GM12891 (cell line): ENCODE measurements around the gene UNC5C.

ENCODE experiments used
- DNase-seq: peaks from one replicate; pipeline ENCODE4 v3.0.0; 2011; ENCODE audit warnings: low spot score; ENCODE audit not compliant: insufficient read length
- FAIRE-seq: peaks from 2 replicates; lab custom pipeline; 2011; peaks lifted over from hg19 to GRCh38; lab: Jason Lieb, UNC
- PAX5 ChIP-seq: IDR thresholded peaks from 2 replicates; pipeline ENCODE4 v1.6.1; 2011; ENCODE audit warnings: low read length, moderate library complexity, mild to moderate bottlenecking; ENCODE audit not compliant: insufficient read depth, severe bottlenecking
- POLR2A ChIP-seq: IDR thresholded peaks from 2 replicates; pipeline ENCODE4 v1.6.1; 2011; ENCODE audit warnings: low read depth, low read length, control low read depth
- POLR2AphosphoS5 ChIP-seq: IDR thresholded peaks from 2 replicates; pipeline ENCODE4 v1.6.1; 2011; ENCODE audit warnings: low read depth, low read length, control low read depth
- POU2F2 ChIP-seq: IDR thresholded peaks from 2 replicates; pipeline ENCODE4 v1.6.1; 2011; ENCODE audit warnings: low read depth, mild to moderate bottlenecking, control low read depth, low read length, moderate library complexity
- SPI1 ChIP-seq: IDR thresholded peaks from 2 replicates; pipeline ENCODE4 v1.6.1; 2011; ENCODE audit warnings: low read depth, low read length, control low read depth
- TAF1 ChIP-seq: IDR thresholded peaks from 2 replicates; pipeline ENCODE4 v1.6.1; 2011; ENCODE audit warnings: low read depth, low read length, control low read depth

UNC5C gene

DNA sequence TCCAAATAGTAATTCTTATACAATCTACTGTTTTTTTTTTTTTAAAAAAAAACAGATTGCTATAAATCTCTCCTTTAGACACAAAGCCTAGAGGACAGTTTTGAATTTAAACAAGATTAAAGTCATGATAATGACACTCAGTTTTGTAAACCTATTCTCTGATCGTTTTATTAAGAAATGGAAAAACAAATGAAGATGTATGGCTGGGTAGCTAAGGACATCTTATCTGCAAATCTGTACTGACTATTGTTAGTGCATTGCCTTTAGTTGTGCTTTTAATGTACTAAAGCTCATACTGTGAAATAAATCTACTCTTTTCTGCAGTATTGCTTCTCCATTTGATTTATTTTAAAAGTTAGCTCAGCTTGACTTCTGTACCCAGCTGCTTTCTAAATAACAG is 155.0 kb downstream of the UNC5C start:
- FAIRE-seq (no peak), DNase-seq (no peak)
- no peak for TF ChIP-seq POLR2A
- TF ChIP-seq SPI1 = no peak
- no peak for TF ChIP-seq PAX5
- no peak for TF ChIP-seq TAF1
- no peak for TF ChIP-seq POU2F2
- TF ChIP-seq POLR2AphosphoS5 = no peak

DNA sequence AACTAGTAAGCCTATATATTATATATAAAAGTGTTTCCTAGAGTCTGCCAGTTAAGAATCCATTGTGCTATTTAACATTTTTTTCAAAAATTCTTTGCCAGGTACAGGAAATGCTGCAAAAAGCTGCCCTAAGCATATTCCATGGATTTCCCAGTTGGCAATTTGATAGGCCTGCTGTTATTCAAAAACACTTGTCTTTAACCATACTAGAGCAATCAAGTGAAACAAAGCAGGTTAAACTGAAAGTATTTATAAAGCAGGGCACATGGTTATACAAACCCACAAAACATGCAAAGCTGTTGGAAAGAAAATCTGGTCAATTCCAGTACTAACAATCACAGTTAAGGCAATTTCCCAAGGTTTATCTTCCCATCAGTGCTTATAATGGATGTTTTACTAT is 159.9 kb downstream of the UNC5C start:
- no peak for TF ChIP-seq POU2F2
- no peak for TF ChIP-seq POLR2A
- TF ChIP-seq SPI1 = no peak
- no peak for TF ChIP-seq PAX5
- no peak for TF ChIP-seq POLR2AphosphoS5
- TF ChIP-seq TAF1 = no peak
- FAIRE-seq = no peak
- DNase-seq = no peak

DNA sequence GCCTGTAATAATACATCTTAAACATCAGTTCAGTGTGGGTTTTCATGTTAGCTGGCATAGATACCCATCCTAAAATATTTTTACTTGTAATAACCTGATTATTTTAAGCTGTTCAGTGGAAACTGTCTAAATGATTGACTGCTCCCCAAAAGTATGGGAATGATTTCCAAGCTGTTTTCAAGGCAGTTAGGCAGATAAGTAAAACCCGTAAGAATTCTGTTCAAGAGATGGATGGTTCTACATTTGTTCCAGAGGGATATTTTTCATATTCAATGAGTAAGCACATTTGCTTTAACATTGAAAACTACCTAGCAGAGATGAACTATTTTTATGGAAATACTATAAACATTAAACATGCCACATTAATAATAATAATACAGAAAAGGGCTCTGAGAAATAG is 161.1 kb downstream of the UNC5C start:
- DNase-seq (no peak), FAIRE-seq (no peak)
- TF ChIP-seq POU2F2 (no peak), POLR2AphosphoS5 (no peak), TAF1 (no peak), SPI1 (no peak), POLR2A (no peak), PAX5 (no peak)

DNA sequence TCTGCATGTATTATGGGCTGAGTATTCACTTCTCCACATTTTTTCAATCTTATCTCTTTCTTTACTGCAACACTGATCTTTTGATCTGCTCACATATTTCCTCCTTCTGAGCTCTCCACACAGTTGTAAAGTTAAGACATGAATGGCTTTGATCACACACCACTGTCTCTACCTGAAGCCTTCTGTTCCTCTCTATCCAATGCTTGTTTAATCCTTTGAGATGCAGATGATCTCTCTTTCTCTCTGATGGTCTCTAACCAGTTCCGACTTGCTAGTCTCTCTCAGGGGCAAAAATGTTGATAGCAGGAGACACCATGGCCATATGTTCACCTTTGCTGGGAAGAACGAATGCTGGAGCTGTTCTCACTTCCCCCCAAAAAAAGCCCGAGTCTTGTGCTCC is 162.4 kb downstream of the UNC5C start:
- TF ChIP-seq POLR2AphosphoS5 (no peak), PAX5 (no peak), SPI1 (no peak), POLR2A (no peak), POU2F2 (no peak), TAF1 (no peak)
- FAIRE-seq (no peak), DNase-seq (no peak)

DNA sequence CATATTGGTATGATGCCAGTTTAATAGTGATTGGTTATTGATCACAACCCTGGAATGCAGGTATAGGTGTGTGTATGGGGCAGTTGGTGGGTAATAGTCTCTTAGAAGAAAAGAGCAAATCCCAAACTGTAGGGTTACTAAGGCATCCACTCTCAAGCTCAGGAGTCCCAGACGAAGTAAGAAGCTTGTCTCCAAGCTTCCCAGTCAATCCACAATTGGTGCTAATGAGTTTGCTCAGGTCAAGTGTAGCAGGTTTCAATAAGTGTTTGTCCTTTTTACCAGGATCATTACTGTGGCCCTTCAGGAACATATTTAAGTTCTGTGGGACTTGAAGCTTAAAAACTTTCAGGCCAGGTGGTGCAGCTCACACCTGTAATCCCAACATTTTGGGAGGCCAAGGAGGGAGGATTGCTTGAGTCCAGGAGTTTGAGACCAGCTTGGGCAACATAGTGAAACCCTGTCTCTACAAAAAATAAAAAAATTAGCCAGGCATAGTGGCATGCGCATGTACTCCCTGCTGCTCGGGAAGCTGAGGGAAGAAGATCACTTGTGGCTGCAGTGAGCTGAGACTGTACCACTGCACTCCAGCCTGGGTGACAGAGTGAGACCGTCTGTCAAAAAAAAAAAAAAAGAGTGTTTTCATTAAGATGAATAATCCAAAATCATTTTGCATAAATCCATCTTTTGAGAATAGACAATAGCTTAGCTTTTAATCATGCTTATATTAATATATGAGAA is 166.8 kb downstream of the UNC5C start:
- FAIRE-seq (no peak), DNase-seq (no peak)
- no peak for TF ChIP-seq POU2F2
- TF ChIP-seq SPI1 = no peak
- TF ChIP-seq TAF1 = no peak
- no peak for TF ChIP-seq POLR2AphosphoS5
- TF ChIP-seq POLR2A = no peak
- TF ChIP-seq PAX5 = no peak

DNA sequence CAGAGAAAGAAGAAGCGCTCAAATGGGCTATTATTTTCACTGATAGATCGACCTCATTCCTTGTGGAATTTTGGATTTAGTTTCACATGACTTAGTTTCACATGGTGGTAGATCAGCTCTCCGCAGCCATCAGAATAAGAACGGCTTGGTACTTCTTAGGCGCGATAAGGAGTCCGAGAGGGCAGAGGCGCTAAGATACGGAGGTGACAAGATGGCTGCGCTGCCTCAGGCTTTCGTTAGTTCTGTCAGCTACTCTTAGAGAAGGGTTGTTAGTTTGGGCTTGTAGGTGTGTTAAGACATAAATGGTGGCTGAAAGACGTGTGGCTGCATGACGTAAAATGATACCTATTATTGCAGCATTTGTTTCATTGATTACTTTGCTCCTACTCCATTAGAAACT is 169.1 kb downstream of the UNC5C start:
- no peak for FAIRE-seq
- DNase-seq = no peak
- TF ChIP-seq TAF1 (no peak), PAX5 (no peak), SPI1 (no peak), POLR2A (no peak), POU2F2 (no peak), POLR2AphosphoS5 (no peak)

DNA sequence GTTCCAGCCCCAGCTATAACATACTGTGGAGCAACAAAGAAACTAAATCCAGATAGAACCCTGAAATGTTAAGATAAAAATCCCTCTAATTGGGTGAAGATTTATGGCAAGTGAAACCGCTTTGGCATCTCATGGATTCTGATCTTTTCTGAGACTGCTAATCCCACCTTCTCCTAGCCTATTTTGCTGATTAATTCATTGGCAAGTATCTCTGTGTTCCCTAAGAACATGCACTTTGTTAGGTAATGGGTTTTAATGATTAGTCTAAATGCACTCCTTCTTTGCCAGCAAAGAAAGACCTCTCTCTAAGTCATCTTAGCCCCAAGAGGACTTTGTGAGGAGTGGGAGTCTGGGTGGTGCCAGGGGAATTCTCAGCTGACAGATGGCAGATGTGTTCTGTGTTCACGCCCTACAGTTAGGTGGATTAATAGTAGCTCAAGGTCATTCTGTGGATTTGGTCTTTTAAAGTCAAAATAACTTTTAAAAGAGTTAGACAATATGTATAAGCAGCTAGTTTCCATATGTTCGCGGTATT is 171.3 kb downstream of the UNC5C start:
- TF ChIP-seq POLR2A (no peak), POU2F2 (no peak), POLR2AphosphoS5 (no peak), TAF1 (no peak), PAX5 (no peak), SPI1 (no peak)
- FAIRE-seq = no peak
- no peak for DNase-seq

DNA sequence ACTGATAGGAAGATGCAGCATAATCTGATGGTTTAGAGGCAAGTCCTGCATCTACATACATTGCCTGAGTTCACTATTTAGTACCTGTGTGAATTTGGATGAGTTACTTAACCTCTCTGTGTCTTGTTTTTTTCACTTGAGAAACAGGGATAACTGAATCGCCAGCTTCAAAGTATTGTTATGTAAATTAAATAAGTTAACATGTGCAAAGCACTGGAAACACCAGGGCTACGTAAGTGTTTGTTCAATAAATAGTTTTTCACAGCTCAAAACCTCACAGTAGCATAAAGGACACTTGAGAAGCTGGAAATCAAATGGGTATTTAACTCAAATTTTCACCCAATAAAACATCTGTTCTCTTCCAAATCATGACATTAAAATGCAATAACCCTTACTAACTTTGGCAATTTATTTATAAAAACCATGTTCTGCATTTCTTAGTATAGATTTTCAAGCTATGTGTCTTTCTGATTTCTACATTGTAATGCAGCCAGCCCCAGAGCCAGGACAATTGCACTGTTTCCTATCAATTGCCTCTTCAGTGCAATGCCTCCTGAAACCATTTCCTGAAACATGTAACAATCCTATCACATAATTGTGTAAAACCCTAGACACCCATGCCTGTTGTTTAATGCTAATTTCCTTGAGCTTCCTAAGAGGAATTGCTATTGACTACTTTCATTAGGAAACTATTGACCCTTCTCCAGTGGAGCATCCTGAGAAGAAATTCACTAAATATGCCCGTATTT is 177.1 kb downstream of the UNC5C start:
- TF ChIP-seq POLR2AphosphoS5 = no peak
- no peak for TF ChIP-seq TAF1
- no peak for TF ChIP-seq SPI1
- TF ChIP-seq POLR2A = no peak
- TF ChIP-seq POU2F2 = no peak
- no peak for TF ChIP-seq PAX5
- FAIRE-seq = no peak

DNA sequence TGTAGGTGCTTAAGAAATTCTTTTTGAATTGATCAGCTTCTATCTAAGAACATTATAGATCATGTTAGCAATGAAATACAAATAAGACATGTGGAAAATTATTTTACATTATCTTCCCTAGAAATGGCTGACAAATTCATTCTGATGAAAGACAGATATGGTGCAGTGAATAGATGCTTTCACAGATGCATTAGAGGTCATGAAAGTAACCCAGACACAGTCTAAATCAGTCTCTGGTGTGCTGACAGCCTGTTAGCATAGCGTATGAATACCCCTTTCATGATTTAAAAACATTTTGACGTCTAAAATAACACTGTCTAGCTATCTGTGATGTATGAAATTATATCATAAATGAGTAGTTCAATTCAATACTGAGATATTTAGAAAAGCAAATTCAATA is 180.9 kb downstream of the UNC5C start:
- FAIRE-seq = no peak
- no peak for DNase-seq
- no peak for TF ChIP-seq POU2F2
- TF ChIP-seq POLR2A = no peak
- no peak for TF ChIP-seq SPI1
- TF ChIP-seq TAF1 = no peak
- TF ChIP-seq PAX5 = no peak
- no peak for TF ChIP-seq POLR2AphosphoS5

More for the DNA sequence above, 177.1 kb downstream of the UNC5C start:
- no peak for DNase-seq

DNA sequence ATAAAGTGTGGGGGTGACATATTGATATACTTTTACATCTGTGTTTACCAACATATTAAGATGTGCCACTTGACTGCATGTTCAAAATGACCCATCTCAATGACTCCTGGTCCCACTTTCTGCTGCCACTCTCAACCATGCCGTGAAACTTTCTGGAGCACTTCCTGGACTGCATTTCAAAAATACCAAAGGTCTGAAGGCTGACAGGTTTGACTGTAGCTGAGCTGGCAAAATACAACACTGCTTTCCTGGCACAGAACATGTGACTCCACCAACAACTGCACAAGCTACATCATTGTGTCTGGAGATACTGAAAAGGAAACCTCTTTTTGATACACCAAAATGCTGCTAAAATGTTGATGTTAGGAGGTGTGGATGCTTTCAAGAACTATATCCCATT is 184.8 kb downstream of the UNC5C start:
- DNase-seq (no peak), FAIRE-seq (no peak)

More for the DNA sequence above, 184.8 kb downstream of the UNC5C start:
- TF ChIP-seq PAX5 = no peak
- TF ChIP-seq POLR2A = no peak
